HG02981 (cell line): ENCODE measurements around the gene NCBP2L.
"Not testable (repeated sequence)": the region's sequence is repeated elsewhere in the genome, so short reads cannot be mapped to it uniquely, and the experiment has no call there.

Source experiments
- ATAC-seq: cut with Tn5 transposase; IDR thresholded peaks from one replicate; pipeline ENCODE4 v1.9.1; 2021; ENCODE audit warnings: mild to moderate bottlenecking, moderate library complexity; ENCODE audit not compliant: unreplicated experiment

Gene NCBP2L

GRCh38 chrX:107804427-107804826 is 26.9 kb downstream of the NCBP2L start:
- no peak for ATAC-seq

GRCh38 chrX:107805179-107805578 is 27.6 kb downstream of the NCBP2L start:
- ATAC-seq, result no peak

- ATAC-seq, result not testable (repeated sequence)
Measured at GRCh38 chrX:107810053-107810452, 32.5 kb downstream of the NCBP2L start.

- no peak for ATAC-seq
Measured at GRCh38 chrX:107818900-107819521, 41.5 kb downstream of the NCBP2L start.

- ATAC-seq, result no peak
Measured at GRCh38 chrX:107823042-107823441, 45.5 kb downstream of the NCBP2L start.

- no peak for ATAC-seq
Measured at GRCh38 chrX:107823456-107823855, 45.9 kb downstream of the NCBP2L start.

GRCh38 chrX:107825698-107826237 is 48.2 kb downstream of the NCBP2L start, which contains the start of gene MID2:
Gene MID2 (plus strand): TSS chrX:107825866. CDS start chrX:107826427, 561 bp downstream.
- peak; percentile 29 for ATAC-seq

GRCh38 chrX:107826238-107827029 is 48.9 kb downstream of the NCBP2L start:
- peak; percentile 52 for ATAC-seq

GRCh38 chrX:107827030-107827831 is 49.7 kb downstream of the NCBP2L start:
- no peak for ATAC-seq

GRCh38 chrX:107827852-107828251 is 50.3 kb downstream of the NCBP2L start:
- no peak for ATAC-seq

- ATAC-seq, result no peak
Measured at GRCh38 chrX:107829878-107830277, 52.3 kb downstream of the NCBP2L start.

GRCh38 chrX:107831071-107831730 is 53.7 kb downstream of the NCBP2L start:
- ATAC-seq, result no peak

GRCh38 chrX:107834275-107835201 is 57.0 kb downstream of the NCBP2L start:
- ATAC-seq, result no peak

- no peak for ATAC-seq
Measured at GRCh38 chrX:107836958-107837357, 59.4 kb downstream of the NCBP2L start.

- no peak for ATAC-seq
Measured at GRCh38 chrX:107840971-107841370, 63.4 kb downstream of the NCBP2L start.

- ATAC-seq, result no peak
Measured at GRCh38 chrX:107842715-107843400, 65.3 kb downstream of the NCBP2L start.
